Mammary epithelial cell (primary cell): Measurements from ENCODE around the gene DTHD1.

ENCODE experiments used
- EZH2 ChIP-seq: IDR thresholded peaks from 2 replicates; pipeline ENCODE4 v1.6.1; 2012; ENCODE audit warnings: low read length, inconsistent platforms, borderline replicate concordance
- TF ChIP-seq, protein P1 (sequence below), 2 donors: IDR thresholded peaks in 1 of 2; conservative IDR thresholded peaks in 1 of 2; 2 replicates each; pipeline ENCODE4 v1.5.1; 2011 to 2012; ENCODE audit warnings: inconsistent platforms in 2 of 2, low read length in 2 of 2, mild to moderate bottlenecking in 2 of 2, control low read depth in 1 of 2, low read depth in 1 of 2; ENCODE audit not compliant: insufficient read depth in 1 of 2; ENCODE audit errors: extremely low read depth in 1 of 2

DNA sequence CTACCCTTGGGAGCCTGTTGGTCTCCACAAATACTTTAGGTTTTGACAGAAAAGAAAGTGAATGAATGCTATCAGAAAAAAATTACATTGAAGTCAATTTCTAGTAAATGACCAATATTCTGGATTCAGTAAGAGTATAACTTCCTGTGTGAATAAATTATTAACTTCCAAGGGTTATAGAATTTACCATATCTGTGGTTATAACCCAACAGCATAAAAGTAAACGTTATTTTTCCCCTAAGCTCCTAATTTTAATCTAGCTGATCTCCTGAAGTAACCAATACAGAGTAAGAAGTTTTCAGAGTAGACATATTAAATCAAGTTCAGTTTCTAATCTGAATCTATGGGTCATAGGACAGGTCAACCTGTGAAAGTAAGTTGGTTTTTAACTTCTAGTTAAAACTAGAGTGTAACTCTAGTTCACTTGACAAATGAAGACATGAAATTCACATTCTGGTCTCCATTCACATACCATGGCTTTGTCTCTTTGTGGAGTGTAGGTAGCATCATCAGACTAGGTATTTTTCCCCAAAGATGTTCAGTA, 22.8 kb downstream of the DTHD1 start:
- TF ChIP-seq, protein P1, sequence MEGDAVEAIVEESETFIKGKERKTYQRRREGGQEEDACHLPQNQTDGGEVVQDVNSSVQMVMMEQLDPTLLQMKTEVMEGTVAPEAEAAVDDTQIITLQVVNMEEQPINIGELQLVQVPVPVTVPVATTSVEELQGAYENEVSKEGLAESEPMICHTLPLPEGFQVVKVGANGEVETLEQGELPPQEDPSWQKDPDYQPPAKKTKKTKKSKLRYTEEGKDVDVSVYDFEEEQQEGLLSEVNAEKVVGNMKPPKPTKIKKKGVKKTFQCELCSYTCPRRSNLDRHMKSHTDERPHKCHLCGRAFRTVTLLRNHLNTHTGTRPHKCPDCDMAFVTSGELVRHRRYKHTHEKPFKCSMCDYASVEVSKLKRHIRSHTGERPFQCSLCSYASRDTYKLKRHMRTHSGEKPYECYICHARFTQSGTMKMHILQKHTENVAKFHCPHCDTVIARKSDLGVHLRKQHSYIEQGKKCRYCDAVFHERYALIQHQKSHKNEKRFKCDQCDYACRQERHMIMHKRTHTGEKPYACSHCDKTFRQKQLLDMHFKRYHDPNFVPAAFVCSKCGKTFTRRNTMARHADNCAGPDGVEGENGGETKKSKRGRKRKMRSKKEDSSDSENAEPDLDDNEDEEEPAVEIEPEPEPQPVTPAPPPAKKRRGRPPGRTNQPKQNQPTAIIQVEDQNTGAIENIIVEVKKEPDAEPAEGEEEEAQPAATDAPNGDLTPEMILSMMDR (conservative IDR thresholded peaks at IDR 0.05 in 1 of 2, IDR thresholded peaks at IDR 0.05 in 1 of 2; ENCODE audit: extremely low read depth in 1 of 2, insufficient read depth in 1 of 2, low read depth in 1 of 2, low read length in 2 of 2) = no peak
- TF ChIP-seq EZH2 = no peak
